K562 (cell line): ENCODE data around the gene NUP50. TPM values are rescaled to one million over a fixed set of nuclear protein-coding genes. Genes with fewer than 3 reads are reported as not detected.

Experiments used
- CBFB ChIP-seq: sonication (generic); formaldehyde crosslinking; IDR thresholded peaks from 2 replicates; pipeline ENCODE4 v1.4.0; 2020; ENCODE audit warnings: mild to moderate bottlenecking, missing genetic modification reagents
- CBX5 ChIP-seq: IDR thresholded peaks from 2 replicates; pipeline ENCODE4 v1.6.1; 2014; ENCODE audit warnings: low read depth, borderline replicate concordance
- COPS2 ChIP-seq: fragments of 450-650 bp; conservative IDR thresholded peaks from 2 replicates; pipeline ENCODE4 v1.6.1; 2016; ENCODE audit warnings: mild to moderate bottlenecking, moderate library complexity
- CREB1 ChIP-seq, 2 experiments: sonication (generic) in 1 of 2; formaldehyde crosslinking in 1 of 2; IDR thresholded peaks; 2 replicates each; pipeline versions ENCODE4 v1.6.1 to v1.8.0; 2012 to 2022; ENCODE audit warnings: inconsistent platforms in 1 of 2, mild to moderate bottlenecking in 1 of 2, missing genetic modification reagents in 1 of 2, moderate library complexity in 1 of 2
- DPF2 ChIP-seq: fragments of 450-650 bp; IDR thresholded peaks from 2 replicates; pipeline ENCODE4 v1.6.1; 2016
- GTF2F1 ChIP-seq: IDR thresholded peaks from 2 replicates; pipeline ENCODE4 v1.6.1; 2011; ENCODE audit warnings: low read depth, low read length, improper control_type of control experiment
- KLF1 ChIP-seq: fragments of 450-650 bp; IDR thresholded peaks from 2 replicates; pipeline ENCODE4 v1.6.1; 2016; ENCODE audit warnings: missing genetic modification characterization, missing compliant biosample characterization
- OTX1 ChIP-seq: fragments of 450-650 bp; formaldehyde crosslinking; IDR thresholded peaks from 2 replicates; pipeline ENCODE4 v1.4.0; 2022; ENCODE audit warnings: mild to moderate bottlenecking
- POLR3A ChIP-seq: IDR thresholded peaks from 2 replicates; pipeline ENCODE4 v1.6.1; 2011; ENCODE audit warnings: borderline replicate concordance, mild to moderate bottlenecking, moderate library complexity; ENCODE audit not compliant: insufficient read length, insufficient read depth; ENCODE audit errors: extremely low read depth
- PTRF ChIP-seq: fragments of 450-650 bp; IDR thresholded peaks from 2 replicates; pipeline ENCODE4 v1.6.1; 2016; ENCODE audit warnings: mild to moderate bottlenecking, missing genetic modification characterization, missing compliant biosample characterization
- SP2 ChIP-seq: IDR thresholded peaks from 2 replicates; pipeline ENCODE4 v1.6.1; 2011; ENCODE audit warnings: mild to moderate bottlenecking, low read depth, low read length, moderate library complexity; ENCODE audit not compliant: poor library complexity, severe bottlenecking; ENCODE audit errors: extremely low read depth
- TBP ChIP-seq: optimal IDR thresholded peaks from 2 replicates; pipeline ENCODE3; 2011; ENCODE audit warnings: low read depth, low read length, improper control_type of control experiment
- TSC22D4 ChIP-seq: fragments of 450-650 bp; IDR thresholded peaks from 2 replicates; pipeline ENCODE4 v1.6.1; 2016; ENCODE audit warnings: missing genetic modification characterization, missing biosample characterization, control low read depth
- ZFP36 ChIP-seq: fragments of 150-350 bp; IDR thresholded peaks from 2 replicates; pipeline ENCODE4 v1.6.1; 2018; ENCODE audit warnings: low read length, low read depth; ENCODE audit not compliant: partially characterized antibody
- ZNF436 ChIP-seq: fragments of 250-450, 450-650 bp; sonication (Bioruptor Pico); formaldehyde crosslinking; IDR thresholded peaks from 2 replicates; pipeline ENCODE4 v1.7.0; 2020; ENCODE audit warnings: mild to moderate bottlenecking
- ZNF778 ChIP-seq: fragments of 450-650 bp; formaldehyde crosslinking; IDR thresholded peaks from 2 replicates; pipeline ENCODE4 v1.4.0; 2020; ENCODE audit warnings: mild to moderate bottlenecking, moderate library complexity
- polyA plus RNA-seq, 8 experiments: library from polyadenylated mRNA; depleted of rRNA in 4 of 8; stranded (reverse) in 5 of 8; unstranded in 3 of 8; fragments of >200 nt; fragmentation: Nextera tagmentation in 2 of 8; fragmentation: Illumina TruSeq in 1 of 8; extraction: Ambion mirVana in 2 of 8; extraction: Trizol in 1 of 8; gene quantifications; 2 replicates each; pipeline versions ENCODE4 v1.2.1 to v1.2.3, GENCODE V29; 2011 to 2014; ENCODE audit warnings: inconsistent platforms in 1 of 8, missing spikeins in 1 of 8
- total RNA-seq, 7 experiments: library from RNA; depleted of rRNA in 6 of 7; stranded (reverse); fragments of >200 nt in 6 of 7; fragmentation: Illumina TruSeq in 2 of 7; extraction: Trizol in 2 of 7; gene quantifications; 2 replicates each; pipeline versions ENCODE4 v1.2.1 to v1.2.3, GENCODE V29; 2011 to 2021; ENCODE audit warnings: low replicate concordance in 1 of 7
- TF ChIP-seq, protein P1 (sequence below): fragments of 250-450 bp; sonication (Bioruptor Pico); IDR thresholded peaks from 2 replicates; pipeline ENCODE4 v1.4.0; 2020
- TF ChIP-seq, protein P2 (sequence below): sonication (generic); formaldehyde crosslinking; IDR thresholded peaks from 2 replicates; pipeline ENCODE4 v1.8.1; 2023; ENCODE audit warnings: mild to moderate bottlenecking, missing genetic modification reagents
- TF ChIP-seq, protein P3 (sequence below): sonication (generic); formaldehyde crosslinking; IDR thresholded peaks from 2 replicates; pipeline ENCODE4 v1.8.0; 2022; ENCODE audit warnings: mild to moderate bottlenecking, low read depth, missing genetic modification reagents

Gene NUP50
- total and polyA plus RNA-seq, 9 of the 15 experiments (the other 6 are each of a cell fraction or from before 2014, with no cell fraction given), result 23.8 to 83.7 (median 55.3) TPM

DNA sequence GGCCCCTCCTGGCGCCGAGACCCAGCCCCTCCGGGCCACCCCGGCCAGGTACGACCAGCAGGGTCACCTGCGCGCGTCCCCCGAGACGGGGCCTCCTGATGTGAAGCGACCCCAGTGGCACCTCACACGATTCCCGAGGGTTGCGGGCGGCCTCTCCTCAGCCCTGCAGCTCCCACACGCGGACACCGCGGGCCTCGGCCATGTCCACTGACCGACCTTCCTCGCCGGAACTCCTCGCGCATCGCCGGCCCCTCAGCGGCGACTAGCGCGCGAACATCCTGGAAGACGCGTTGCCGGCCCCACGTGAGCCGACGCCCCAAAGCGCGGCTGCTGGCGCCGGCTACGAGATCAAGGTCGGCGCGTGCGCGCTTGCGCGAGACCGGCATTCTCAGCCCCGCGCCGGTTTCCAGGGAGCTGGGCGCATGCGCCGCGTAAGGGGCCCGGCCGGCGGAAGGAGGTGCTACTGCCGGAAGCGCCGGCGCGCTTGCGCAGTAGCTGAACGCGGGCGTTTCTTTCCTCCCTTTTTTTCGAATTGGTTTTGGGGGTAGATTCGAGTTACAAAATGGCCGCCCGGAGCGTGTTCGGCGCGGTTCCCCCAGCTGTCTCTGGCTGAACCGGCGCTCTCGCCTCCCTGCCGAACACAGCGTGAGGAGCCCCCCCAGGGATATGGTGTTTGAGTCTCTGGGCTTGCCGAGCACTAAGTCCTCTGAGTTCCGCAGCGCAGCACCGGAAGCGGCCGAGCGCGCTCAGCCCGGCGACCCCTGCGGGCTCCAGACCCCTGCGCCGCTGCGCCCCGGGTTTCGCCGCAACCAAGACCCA is at the start of gene NUP50 (continued):
- TF ChIP-seq, protein P1, sequence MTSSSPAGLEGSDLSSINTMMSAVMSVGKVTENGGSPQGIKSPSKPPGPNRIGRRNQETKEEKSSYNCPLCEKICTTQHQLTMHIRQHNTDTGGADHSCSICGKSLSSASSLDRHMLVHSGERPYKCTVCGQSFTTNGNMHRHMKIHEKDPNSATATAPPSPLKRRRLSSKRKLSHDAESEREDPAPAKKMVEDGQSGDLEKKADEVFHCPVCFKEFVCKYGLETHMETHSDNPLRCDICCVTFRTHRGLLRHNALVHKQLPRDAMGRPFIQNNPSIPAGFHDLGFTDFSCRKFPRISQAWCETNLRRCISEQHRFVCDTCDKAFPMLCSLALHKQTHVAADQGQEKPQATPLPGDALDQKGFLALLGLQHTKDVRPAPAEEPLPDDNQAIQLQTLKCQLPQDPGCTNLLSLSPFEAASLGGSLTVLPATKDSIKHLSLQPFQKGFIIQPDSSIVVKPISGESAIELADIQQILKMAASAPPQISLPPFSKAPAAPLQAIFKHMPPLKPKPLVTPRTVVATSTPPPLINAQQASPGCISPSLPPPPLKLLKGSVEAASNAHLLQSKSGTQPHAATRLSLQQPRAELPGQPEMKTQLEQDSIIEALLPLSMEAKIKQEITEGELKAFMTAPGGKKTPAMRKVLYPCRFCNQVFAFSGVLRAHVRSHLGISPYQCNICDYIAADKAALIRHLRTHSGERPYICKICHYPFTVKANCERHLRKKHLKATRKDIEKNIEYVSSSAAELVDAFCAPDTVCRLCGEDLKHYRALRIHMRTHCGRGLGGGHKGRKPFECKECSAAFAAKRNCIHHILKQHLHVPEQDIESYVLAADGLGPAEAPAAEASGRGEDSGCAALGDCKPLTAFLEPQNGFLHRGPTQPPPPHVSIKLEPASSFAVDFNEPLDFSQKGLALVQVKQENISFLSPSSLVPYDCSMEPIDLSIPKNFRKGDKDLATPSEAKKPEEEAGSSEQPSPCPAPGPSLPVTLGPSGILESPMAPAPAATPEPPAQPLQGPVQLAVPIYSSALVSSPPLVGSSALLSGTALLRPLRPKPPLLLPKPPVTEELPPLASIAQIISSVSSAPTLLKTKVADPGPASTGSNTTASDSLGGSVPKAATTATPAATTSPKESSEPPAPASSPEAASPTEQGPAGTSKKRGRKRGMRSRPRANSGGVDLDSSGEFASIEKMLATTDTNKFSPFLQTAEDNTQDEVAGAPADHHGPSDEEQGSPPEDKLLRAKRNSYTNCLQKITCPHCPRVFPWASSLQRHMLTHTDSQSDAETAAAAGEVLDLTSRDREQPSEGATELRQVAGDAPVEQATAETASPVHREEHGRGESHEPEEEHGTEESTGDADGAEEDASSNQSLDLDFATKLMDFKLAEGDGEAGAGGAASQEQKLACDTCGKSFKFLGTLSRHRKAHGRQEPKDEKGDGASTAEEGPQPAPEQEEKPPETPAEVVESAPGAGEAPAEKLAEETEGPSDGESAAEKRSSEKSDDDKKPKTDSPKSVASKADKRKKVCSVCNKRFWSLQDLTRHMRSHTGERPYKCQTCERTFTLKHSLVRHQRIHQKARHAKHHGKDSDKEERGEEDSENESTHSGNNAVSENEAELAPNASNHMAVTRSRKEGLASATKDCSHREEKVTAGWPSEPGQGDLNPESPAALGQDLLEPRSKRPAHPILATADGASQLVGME (CRISPR knock-in tag), result no peak
- no peak for TF ChIP-seq CREB1 (IDR thresholded peaks at IDR 0.05)
- peak; percentile 48; the same call in 1 of the 2 replicates for TF ChIP-seq CREB1 (CRISPR knock-in tag; IDR thresholded peaks at IDR 0.05)
- TF ChIP-seq, protein P2, sequence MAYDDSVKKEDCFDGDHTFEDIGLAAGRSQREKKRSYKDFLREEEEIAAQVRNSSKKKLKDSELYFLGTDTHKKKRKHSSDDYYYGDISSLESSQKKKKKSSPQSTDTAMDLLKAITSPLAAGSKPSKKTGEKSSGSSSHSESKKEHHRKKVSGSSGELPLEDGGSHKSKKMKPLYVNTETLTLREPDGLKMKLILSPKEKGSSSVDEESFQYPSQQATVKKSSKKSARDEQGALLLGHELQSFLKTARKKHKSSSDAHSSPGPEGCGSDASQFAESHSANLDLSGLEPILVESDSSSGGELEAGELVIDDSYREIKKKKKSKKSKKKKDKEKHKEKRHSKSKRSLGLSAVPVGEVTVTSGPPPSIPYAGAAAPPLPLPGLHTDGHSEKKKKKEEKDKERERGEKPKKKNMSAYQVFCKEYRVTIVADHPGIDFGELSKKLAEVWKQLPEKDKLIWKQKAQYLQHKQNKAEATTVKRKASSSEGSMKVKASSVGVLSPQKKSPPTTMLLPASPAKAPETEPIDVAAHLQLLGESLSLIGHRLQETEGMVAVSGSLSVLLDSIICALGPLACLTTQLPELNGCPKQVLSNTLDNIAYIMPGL (CRISPR knock-in tag), result no peak
- TF ChIP-seq ZNF778 (CRISPR knock-in tag), result no peak
- no peak for TF ChIP-seq GTF2F1
- TF ChIP-seq, protein P3, sequence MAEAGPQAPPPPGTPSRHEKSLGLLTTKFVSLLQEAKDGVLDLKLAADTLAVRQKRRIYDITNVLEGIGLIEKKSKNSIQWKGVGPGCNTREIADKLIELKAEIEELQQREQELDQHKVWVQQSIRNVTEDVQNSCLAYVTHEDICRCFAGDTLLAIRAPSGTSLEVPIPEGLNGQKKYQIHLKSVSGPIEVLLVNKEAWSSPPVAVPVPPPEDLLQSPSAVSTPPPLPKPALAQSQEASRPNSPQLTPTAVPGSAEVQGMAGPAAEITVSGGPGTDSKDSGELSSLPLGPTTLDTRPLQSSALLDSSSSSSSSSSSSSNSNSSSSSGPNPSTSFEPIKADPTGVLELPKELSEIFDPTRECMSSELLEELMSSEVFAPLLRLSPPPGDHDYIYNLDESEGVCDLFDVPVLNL (CRISPR knock-in tag), result no peak
- TF ChIP-seq ZNF436 (CRISPR knock-in tag), result no peak
- no peak for TF ChIP-seq COPS2
- TF ChIP-seq TBP, result peak; percentile 22
- no peak for TF ChIP-seq PTRF
- no peak for TF ChIP-seq SP2
- no peak for TF ChIP-seq TSC22D4
- TF ChIP-seq KLF1, result peak; percentile 59; the same call in 1 of the 2 replicates
- TF ChIP-seq OTX1, result no peak
- no peak for TF ChIP-seq POLR3A
- TF ChIP-seq CBFB (CRISPR knock-in tag), result no peak
- no peak for TF ChIP-seq CBX5
- no peak for TF ChIP-seq ZFP36
- no peak for TF ChIP-seq DPF2
